Skeletal muscle tissue (tissue), 4 donors: ENCODE results near the gene MTREX. TPM values are rescaled to one million over a fixed set of nuclear protein-coding genes. Genes with fewer than 3 reads are reported as not detected.

Experiments used
- H3K27ac ChIP-seq: one replicate; pipeline ENCODE4 v1.7.0; 2013; ENCODE audit warnings: mild to moderate bottlenecking, low read depth, low read length, inconsistent platforms
- H3K27me3 ChIP-seq, 3 donors: one replicate each; pipeline ENCODE4 v1.7.0; 2013; ENCODE audit warnings: low read length in 3 of 3; ENCODE audit not compliant: control insufficient read depth in 3 of 3, insufficient read depth in 3 of 3
- H3K36me3 ChIP-seq, 3 donors: one replicate each; pipeline ENCODE4 v1.7.0; 2013; ENCODE audit warnings: low read length in 3 of 3; ENCODE audit not compliant: control insufficient read depth in 3 of 3, insufficient read depth in 3 of 3
- H3K4me1 ChIP-seq, 3 donors: one replicate each; pipeline ENCODE4 v1.7.0; 2013; ENCODE audit warnings: low read length in 3 of 3, mild to moderate bottlenecking in 3 of 3; ENCODE audit not compliant: control insufficient read depth in 3 of 3, insufficient read depth in 3 of 3
- H3K4me3 ChIP-seq, 3 donors: one replicate each; pipeline ENCODE4 v1.7.0; 2013; ENCODE audit warnings: low read length in 3 of 3
- H3K9ac ChIP-seq, 3 donors: one replicate each; pipeline ENCODE4 v1.7.0; 2013; ENCODE audit warnings: low read length in 3 of 3, mild to moderate bottlenecking in 3 of 3, moderate library complexity in 2 of 3, low read depth in 1 of 3
- H3K9me3 ChIP-seq, 3 donors: one replicate each; pipeline ENCODE4 v1.7.0; 2013; ENCODE audit warnings: low read length in 3 of 3; ENCODE audit not compliant: control insufficient read depth in 3 of 3
- total RNA-seq: library from RNA; depleted of rRNA; stranded (reverse); fragments of >200 nt; gene quantifications from one replicate; pipeline ENCODE4 v1.2.3, GENCODE V29; 2014
- donor health status: Osteomylitis.

MTREX gene
- total RNA-seq, 1 donor from 2014 or later, result 85.1 TPM

DNA sequence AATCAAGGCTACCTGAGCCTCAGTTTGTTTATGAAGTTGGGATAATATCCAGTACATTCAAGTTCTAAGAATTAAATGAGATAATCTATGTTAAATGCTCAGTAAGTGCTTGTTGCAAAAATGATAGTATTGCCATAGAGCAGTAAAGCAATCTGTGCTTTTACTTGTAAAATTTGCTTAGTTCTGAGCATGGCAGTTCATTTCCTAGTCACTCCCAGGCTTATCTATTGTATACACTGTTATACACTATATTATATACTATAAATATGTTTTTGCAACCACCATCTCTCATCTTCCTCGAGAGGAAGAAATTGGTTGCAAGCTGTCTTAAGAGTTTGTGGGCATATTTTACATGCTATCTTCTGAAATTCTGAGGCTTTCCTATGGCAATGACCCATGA, 63.4 kb downstream of the MTREX start:
- Histone ChIP-seq H3K9me3 (no peaks in the 10 kb centered on the region), H3K4me3 (no peak overlapping the region), H3K4me1 (no peaks in the 10 kb centered on the region), H3K9ac (no peak overlapping the region), H3K27me3 (no peaks in the 10 kb centered on the region), H3K36me3 (peaks cover 2 to 16% (median 12%) of the 10 kb centered on the region in 3 donors), H3K27ac (no peak overlapping the region)

- H3K4me3 ChIP-seq, result no peak overlapping the region
- H3K9me3 ChIP-seq, result no peaks in the 10 kb centered on the region
- peaks cover 2 to 11% (median 5%) of the 10 kb centered on the region in 3 donors for H3K36me3 ChIP-seq
- H3K9ac ChIP-seq, result no peak overlapping the region
- no peak overlapping the region for H3K27ac ChIP-seq
- no peaks in the 10 kb centered on the region for H3K4me1 ChIP-seq
- H3K27me3 ChIP-seq, result no peaks in the 10 kb centered on the region
Measured at GRCh38 chr5:55372130-55372925, 64.5 kb downstream of the MTREX start.

- Histone ChIP-seq H3K36me3 (peaks cover 4 to 16% (median 16%) of the 10 kb centered on the region in 3 donors), H3K27ac (no peak overlapping the region), H3K4me1 (no peaks in the 10 kb centered on the region), H3K9ac (no peak overlapping the region), H3K4me3 (no peak overlapping the region), H3K9me3 (no peaks in the 10 kb centered on the region), H3K27me3 (no peaks in the 10 kb centered on the region)
Measured at GRCh38 chr5:55377810-55378209, 70.0 kb downstream of the MTREX start.

DNA sequence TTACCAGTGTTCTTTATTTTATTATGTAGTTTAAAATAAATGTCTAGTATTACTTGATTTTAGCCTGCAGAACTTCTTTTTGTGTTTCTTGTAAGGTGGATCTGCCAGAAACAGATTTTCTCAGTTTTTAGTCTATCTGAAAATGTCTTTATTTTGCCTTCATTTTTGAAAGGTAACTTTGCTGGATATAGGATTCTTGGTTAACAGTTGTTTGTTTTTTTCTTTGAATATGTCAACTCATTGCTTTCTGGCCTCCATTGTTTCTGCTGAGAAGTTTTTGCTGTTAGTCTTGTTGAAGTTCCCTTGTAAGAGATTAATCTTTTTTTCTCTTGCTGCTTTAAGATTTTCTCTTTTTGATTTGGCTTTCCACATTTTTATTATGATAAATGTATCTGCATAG, 75.5 kb downstream of the MTREX start:
- Histone ChIP-seq H3K27me3 (no peaks in the 10 kb centered on the region), H3K9me3 (peaks cover 0 to 4% (median 0%) of the 10 kb centered on the region in 3 donors), H3K9ac (no peak overlapping the region), H3K4me1 (peaks cover 0 to 4% (median 0%) of the 10 kb centered on the region in 3 donors), H3K4me3 (no peak overlapping the region), H3K36me3 (peaks cover 4 to 17% (median 13%) of the 10 kb centered on the region in 3 donors), H3K27ac (no peak overlapping the region)

DNA sequence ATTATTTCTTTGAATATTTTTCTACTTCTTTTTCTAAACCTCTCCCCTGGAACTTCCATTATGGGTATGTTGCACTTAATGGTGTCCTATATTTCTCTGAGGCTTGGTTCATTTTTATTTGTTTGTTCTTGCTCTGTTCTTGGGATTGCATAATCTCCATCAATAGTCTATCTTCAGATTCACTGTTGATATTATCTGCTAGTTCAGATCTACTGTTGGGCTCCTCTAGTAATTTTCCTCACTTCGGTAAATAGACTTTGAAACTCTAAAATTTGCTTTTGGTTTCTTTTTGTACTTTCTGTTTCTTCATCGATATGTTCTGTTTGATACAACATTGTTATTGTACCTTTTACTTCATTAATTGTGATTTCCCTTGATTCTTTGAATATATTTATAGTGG, 76.3 kb downstream of the MTREX start:
- Histone ChIP-seq H3K36me3 (peaks cover 4 to 14% (median 12%) of the 10 kb centered on the region in 3 donors), H3K4me1 (peaks cover 0 to 4% (median 0%) of the 10 kb centered on the region in 3 donors), H3K27me3 (no peaks in the 10 kb centered on the region), H3K9ac (no peak overlapping the region), H3K4me3 (no peak overlapping the region), H3K9me3 (peaks cover 0 to 4% (median 0%) of the 10 kb centered on the region in 3 donors), H3K27ac (no peak overlapping the region)

DNA sequence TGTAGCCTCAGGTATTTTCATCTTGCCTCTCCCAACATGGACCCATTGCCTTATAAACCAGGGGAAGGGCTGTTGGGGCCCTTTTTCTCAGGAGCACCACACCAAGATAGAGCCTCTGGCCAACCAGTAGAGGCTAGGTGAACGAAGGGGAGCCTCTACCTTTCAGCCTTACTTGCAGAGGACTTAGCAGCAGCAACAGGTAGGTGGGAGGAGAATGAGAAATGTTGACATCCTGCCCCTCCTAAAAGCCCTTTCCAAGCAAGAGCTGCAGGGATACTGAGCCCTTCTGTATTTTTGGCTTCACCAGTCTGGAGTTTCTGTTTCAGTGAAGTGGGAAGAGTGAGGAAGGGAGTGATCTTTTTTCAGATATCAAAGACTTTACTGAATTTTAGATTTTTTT, 77.4 kb downstream of the MTREX start:
- H3K36me3 ChIP-seq, result peaks cover 0 to 13% (median 7%) of the 10 kb centered on the region in 3 donors
- H3K4me1 ChIP-seq, result peaks cover 0 to 4% (median 0%) of the 10 kb centered on the region in 3 donors
- H3K4me3 ChIP-seq, result no peak overlapping the region
- peaks cover 0 to 4% (median 0%) of the 10 kb centered on the region in 3 donors for H3K9me3 ChIP-seq
- no peak overlapping the region for H3K27ac ChIP-seq
- H3K27me3 ChIP-seq, result no peaks in the 10 kb centered on the region
- H3K9ac ChIP-seq, result no peak overlapping the region

GRCh38 chr5:55385846-55386245, 78.1 kb downstream of the MTREX start:
- Histone ChIP-seq H3K27me3 (no peaks in the 10 kb centered on the region), H3K4me3 (no peak overlapping the region), H3K36me3 (peaks cover 0 to 11% (median 7%) of the 10 kb centered on the region in 3 donors), H3K9ac (no peak overlapping the region), H3K9me3 (peaks cover 0 to 4% (median 0%) of the 10 kb centered on the region in 3 donors), H3K27ac (no peak overlapping the region), H3K4me1 (peaks cover 0 to 4% (median 0%) of the 10 kb centered on the region in 3 donors)

DNA sequence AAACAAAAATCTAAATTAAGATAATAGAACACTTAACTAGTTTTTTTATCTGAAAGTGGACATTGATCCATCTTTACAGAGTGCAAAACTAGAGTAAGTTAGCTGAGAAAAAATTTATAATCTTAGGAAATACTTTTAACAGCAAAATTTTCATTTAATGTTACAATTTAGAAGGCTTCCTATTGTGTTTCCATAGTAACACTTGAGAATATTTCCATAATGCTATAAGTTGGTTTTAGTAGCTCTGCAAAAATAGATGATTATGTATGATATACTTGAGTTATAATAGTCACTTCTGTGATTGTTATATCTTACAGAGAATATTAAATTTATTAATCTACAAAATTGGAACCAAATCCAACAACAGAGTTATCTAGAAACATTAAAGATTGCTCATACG, 78.6 kb downstream of the MTREX start:
- Histone ChIP-seq H3K9ac (no peak overlapping the region), H3K36me3 (peaks cover 0 to 11% (median 7%) of the 10 kb centered on the region in 3 donors), H3K9me3 (peaks cover 0 to 4% (median 0%) of the 10 kb centered on the region in 3 donors), H3K27me3 (no peaks in the 10 kb centered on the region), H3K27ac (no peak overlapping the region), H3K4me1 (peaks cover 0 to 4% (median 0%) of the 10 kb centered on the region in 3 donors), H3K4me3 (no peak overlapping the region)

- no peak overlapping the region for H3K27ac ChIP-seq
- no peak overlapping the region for H3K4me3 ChIP-seq
- peaks cover 4 to 13% (median 5%) of the 10 kb centered on the region in 3 donors for H3K36me3 ChIP-seq
- no peak overlapping the region for H3K9ac ChIP-seq
- H3K4me1 ChIP-seq, result peaks cover 0 to 4% (median 0%) of the 10 kb centered on the region in 3 donors
- H3K9me3 ChIP-seq, result peaks cover 0 to 4% (median 0%) of the 10 kb centered on the region in 3 donors
- no peaks in the 10 kb centered on the region for H3K27me3 ChIP-seq
Measured at GRCh38 chr5:55387865-55388264, 80.1 kb downstream of the MTREX start.

GRCh38 chr5:55391707-55392106, 83.9 kb downstream of the MTREX start:
- Histone ChIP-seq H3K9ac (no peak overlapping the region), H3K36me3 (peaks cover 0 to 8% (median 4%) of the 10 kb centered on the region in 3 donors), H3K4me1 (no peaks in the 10 kb centered on the region), H3K9me3 (no peaks in the 10 kb centered on the region), H3K27ac (no peak overlapping the region), H3K4me3 (no peak overlapping the region), H3K27me3 (no peaks in the 10 kb centered on the region)
